22Rv1 (cell line): ENCODE data around the gene RBPJL.

Experiments used
- H3K27ac ChIP-seq: fragments of 450-650 bp; 2 replicates; pipeline ENCODE4 v1.5.1; 2017
- ZFX ChIP-seq: fragments of 450-650 bp; IDR thresholded peaks from 2 replicates; pipeline ENCODE4 v1.6.1; 2017; ENCODE audit warnings: antibody characterized with exemption, borderline replicate concordance
- TF ChIP-seq, protein P1 (sequence below): fragments of 450-650 bp; IDR thresholded peaks from 2 replicates; pipeline ENCODE4 v1.5.1; 2017; ENCODE audit warnings: mild to moderate bottlenecking

The RBPJL gene

DNA sequence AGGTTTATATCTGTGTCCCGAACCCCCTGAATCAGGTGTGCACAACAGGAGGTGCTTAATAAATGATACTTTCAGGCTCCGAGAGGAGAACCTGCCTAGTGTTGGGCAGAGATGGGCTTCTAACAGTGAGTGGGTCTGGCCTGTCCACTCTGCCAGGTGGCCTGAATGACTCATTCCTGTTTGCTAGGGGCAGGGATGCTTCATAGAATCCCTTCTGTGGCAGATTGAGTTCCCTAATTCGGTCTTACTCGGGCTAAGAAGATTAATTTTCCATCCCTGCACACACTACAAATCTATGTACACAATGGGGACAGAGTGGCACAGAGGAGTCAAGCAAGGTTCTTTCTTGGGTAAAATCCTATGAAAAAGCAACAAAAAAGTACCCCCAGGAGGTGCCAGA, 21.8 kb downstream of the RBPJL start:
- H3K27ac ChIP-seq: no peak overlapping the region
- no peak for TF ChIP-seq ZFX
- TF ChIP-seq, protein P1, sequence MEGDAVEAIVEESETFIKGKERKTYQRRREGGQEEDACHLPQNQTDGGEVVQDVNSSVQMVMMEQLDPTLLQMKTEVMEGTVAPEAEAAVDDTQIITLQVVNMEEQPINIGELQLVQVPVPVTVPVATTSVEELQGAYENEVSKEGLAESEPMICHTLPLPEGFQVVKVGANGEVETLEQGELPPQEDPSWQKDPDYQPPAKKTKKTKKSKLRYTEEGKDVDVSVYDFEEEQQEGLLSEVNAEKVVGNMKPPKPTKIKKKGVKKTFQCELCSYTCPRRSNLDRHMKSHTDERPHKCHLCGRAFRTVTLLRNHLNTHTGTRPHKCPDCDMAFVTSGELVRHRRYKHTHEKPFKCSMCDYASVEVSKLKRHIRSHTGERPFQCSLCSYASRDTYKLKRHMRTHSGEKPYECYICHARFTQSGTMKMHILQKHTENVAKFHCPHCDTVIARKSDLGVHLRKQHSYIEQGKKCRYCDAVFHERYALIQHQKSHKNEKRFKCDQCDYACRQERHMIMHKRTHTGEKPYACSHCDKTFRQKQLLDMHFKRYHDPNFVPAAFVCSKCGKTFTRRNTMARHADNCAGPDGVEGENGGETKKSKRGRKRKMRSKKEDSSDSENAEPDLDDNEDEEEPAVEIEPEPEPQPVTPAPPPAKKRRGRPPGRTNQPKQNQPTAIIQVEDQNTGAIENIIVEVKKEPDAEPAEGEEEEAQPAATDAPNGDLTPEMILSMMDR: no peak

- TF ChIP-seq ZFX: no peak
- TF ChIP-seq, protein P1: no peak
- no peak overlapping the region for H3K27ac ChIP-seq
These were observed 23.1 kb downstream of the RBPJL start for GRCh38 chr20:45329497-45330319.

- no peak overlapping the region for H3K27ac ChIP-seq
- TF ChIP-seq ZFX: no peak
- TF ChIP-seq, protein P1: no peak
These were observed 23.8 kb downstream of the RBPJL start for GRCh38 chr20:45330476-45330875.

GRCh38 chr20:45336530-45337366, 30.1 kb downstream of the RBPJL start:
- H3K27ac ChIP-seq: no peak overlapping the region

GRCh38 chr20:45337367-45338120, 30.9 kb downstream of the RBPJL start:
- TF ChIP-seq, protein P1: no peak
- no peak for TF ChIP-seq ZFX
- no peak overlapping the region for H3K27ac ChIP-seq

More at GRCh38 chr20:45336530-45337366, 30.1 kb downstream of the RBPJL start:
- TF ChIP-seq ZFX: no peak

DNA sequence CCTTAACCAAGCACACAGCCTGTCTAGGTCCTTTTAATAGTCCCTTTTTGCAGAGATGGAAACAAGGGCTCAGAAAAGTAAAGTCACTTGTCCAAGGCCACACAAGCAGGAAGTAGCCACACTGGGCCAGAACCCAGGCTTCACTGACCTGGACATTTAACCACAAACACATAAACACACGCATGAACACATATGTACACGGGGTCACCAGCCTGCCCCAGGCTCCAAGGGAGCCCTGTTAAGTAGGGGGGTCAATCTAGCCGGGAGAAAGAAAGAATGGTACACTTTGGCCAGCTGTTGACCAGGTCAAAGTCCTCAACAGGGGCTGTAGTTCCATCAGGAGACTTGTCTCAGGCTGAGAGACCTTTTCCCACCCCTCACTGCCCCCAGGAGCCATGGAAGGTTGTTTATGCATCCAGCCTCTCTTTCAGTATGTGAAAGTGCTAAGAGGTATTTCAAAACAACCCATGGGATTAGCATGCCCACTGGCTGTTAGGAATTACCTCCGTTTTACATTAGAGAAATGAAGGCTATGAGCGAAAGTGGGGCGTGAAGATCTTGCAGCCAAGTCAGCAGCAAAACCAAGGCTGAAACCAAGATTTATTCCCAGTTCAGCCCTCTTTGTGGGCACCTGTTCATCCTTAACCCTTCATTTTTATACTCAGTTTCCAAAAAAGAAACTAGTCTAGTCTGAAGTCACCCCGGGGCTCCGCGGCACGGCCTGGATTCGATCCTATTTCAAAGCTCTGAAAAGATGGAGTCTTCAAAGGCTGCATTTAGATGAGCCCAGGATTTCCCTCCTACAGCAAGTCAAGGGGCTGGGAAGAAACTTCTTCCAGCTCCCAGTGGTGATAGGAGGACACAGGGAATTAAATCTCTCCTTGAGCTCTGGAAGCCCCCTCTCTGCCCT, 31.7 kb downstream of the RBPJL start:
- no peak for TF ChIP-seq ZFX
- TF ChIP-seq, protein P1: no peak
- no peak overlapping the region for H3K27ac ChIP-seq

- H3K27ac ChIP-seq: no peak overlapping the region
These were observed 32.4 kb downstream of the RBPJL start for GRCh38 chr20:45339084-45339483.

More at GRCh38 chr20:45339084-45339483, 32.4 kb downstream of the RBPJL start:
- TF ChIP-seq, protein P1: no peak
- no peak for TF ChIP-seq ZFX
